Activated T-cell treated with anti-CD3 and anti-CD28 coated beads, Interleukin-2, amount 50 U/mL, for 4 hours (primary cell): ENCODE data around the gene LSM11. TPM values are rescaled to one million over a fixed set of nuclear protein-coding genes. Genes with fewer than 3 reads are reported as not detected.

ENCODE experiments used
- ATAC-seq, 2 donors: fragments of 200-7000 bp; cut with Tn5 transposase; one replicate each; pipeline ENCODE4 v1.10.0; 2021
- DNase-seq: peaks from one replicate; pipeline ENCODE4 v3.0.0-alpha.2; 2020
- H3K27me3 Mint-ChIP-seq: one replicate; pipeline ENCODE4 v1.8.0; 2021; ENCODE audit warnings: low read depth, mixed read lengths
- H3K36me3 Mint-ChIP-seq: one replicate; pipeline ENCODE4 v1.8.0; 2022; ENCODE audit warnings: mixed read lengths; ENCODE audit not compliant: insufficient read depth
- H3K4me1 Mint-ChIP-seq: one replicate; pipeline ENCODE4 v1.8.0; 2021; ENCODE audit warnings: low read depth, mixed read lengths
- H3K4me3 Mint-ChIP-seq: one replicate; pipeline ENCODE4 v1.8.0; 2021; ENCODE audit warnings: mild to moderate bottlenecking, moderate library complexity, mixed read lengths
- H3K9me3 Mint-ChIP-seq: one replicate; pipeline ENCODE4 v1.8.0; 2021; ENCODE audit warnings: mixed read lengths
- total RNA-seq, 3 donors: library from RNA; stranded (reverse); gene quantifications; one replicate each; pipeline ENCODE4 v1.2.1, GENCODE V29; 2021

The LSM11 gene
- total RNA-seq, 3 donors from 2014 or later: 4.9 to 5.9 (median 5.5) TPM

DNA sequence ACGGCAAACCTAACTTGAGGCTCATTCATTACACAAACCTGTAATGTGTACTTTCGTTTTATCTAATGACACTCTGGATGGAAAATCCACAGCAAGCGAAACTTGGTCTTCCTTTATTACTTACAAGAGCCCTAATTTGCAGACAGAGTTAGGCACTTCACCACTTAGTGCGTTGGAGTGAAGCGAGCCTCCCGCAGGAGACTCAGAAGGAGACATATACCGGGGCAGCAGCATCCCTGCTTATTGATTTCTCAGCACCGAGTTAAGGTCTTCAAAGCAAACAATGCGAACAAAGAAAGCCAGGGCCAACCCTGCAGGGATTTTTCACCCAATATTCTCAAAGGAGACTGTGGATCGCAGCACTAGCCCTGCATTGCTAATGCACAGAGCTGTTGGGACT, 28.6 kb downstream of the LSM11 start:
- H3K4me1 Mint-ChIP-seq: peaks cover 3% of the 10 kb centered on the region
- H3K9me3 Mint-ChIP-seq: no peaks in the 10 kb centered on the region
- H3K36me3 Mint-ChIP-seq: no peaks in the 10 kb centered on the region
- peaks cover 2% of the 10 kb centered on the region for H3K27me3 Mint-ChIP-seq
- H3K4me3 Mint-ChIP-seq: no peak overlapping the region
- DNase-seq (no peak), ATAC-seq (peak in 1 of 2 donors; percentile 69)

DNA sequence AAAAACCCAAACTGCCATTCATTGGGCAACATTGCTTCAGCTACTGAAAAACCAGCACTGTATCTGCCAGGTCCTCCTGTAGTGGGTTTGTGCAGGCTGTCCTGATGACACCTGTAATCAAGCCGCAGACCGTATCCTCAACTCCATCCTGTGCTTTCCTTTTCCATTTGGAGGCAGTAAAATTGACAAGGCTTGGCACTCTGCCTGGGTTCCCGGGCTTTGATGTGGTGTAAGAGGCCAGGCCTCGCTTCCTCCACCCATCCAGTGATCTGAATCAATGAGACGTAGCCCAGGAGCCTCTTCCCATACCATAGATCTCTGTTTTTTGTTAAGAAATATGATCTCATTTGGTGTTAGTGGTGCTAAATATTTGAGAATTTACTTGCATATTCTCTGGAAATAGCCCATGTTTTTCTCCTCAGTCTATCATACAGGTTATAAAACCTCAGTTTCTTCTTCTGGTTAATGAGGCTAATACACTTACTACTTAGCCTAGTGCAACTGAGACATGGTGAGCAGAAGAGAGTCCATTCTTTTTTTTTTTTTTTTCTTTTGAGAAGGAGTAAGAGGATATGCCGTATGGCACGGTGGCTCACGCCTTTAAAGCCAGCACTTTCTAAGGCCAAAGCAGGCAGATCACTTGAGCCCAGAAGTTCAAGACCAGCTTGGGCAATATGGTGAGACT, 34.8 kb downstream of the LSM11 start:
- Mint-ChIP-seq H3K4me3 (no peak overlapping the region), H3K4me1 (no peaks in the 10 kb centered on the region), H3K27me3 (peaks cover 2% of the 10 kb centered on the region), H3K36me3 (no peaks in the 10 kb centered on the region), H3K9me3 (no peaks in the 10 kb centered on the region)
- ATAC-seq (no peak), DNase-seq (no peak)

DNA sequence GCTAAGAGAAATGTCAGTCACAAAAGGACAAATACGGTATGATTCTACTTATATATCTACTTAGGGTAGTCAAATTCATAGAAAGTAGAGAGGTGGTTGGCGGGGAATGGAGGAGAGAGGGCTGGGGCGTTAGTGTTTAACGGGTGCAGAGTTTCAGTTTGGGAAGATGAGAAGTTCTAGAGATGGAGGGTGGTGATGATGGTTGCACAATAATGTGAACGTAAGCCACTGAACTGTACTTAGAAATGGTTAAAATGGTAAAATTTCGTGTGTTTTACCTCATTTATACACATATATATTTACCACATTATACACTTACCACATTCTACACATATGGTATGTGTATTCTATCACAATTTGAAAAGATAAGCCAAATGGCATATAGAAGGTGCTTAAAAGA, 35.7 kb downstream of the LSM11 start:
- no peaks in the 10 kb centered on the region for H3K27me3 Mint-ChIP-seq
- no peaks in the 10 kb centered on the region for H3K36me3 Mint-ChIP-seq
- H3K9me3 Mint-ChIP-seq: no peaks in the 10 kb centered on the region
- no peak for ATAC-seq
- H3K4me1 Mint-ChIP-seq: no peaks in the 10 kb centered on the region
- no peak overlapping the region for H3K4me3 Mint-ChIP-seq
- DNase-seq: no peak

DNA sequence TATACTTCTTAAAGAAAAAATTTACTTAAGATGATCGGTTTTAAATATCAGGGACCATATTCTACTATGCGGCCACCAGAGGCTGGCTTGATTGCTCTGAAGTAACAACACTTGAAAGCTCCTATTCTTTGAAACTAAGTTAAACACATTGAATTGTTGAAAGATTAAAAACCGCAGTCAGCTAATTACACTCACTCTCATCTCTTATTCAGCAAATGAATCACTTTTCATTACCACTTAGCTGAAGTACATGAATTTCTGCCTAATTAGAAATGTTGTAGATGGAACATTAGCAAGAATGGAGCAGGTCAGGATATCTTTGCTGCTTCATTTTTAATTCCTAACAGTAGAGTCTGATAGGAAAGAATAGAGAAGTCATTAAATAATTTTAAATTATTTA, 42.3 kb downstream of the LSM11 start:
- no peaks in the 10 kb centered on the region for H3K4me1 Mint-ChIP-seq
- peaks cover 17% of the 10 kb centered on the region for H3K36me3 Mint-ChIP-seq
- H3K4me3 Mint-ChIP-seq: no peak overlapping the region
- no peaks in the 10 kb centered on the region for H3K9me3 Mint-ChIP-seq
- no peaks in the 10 kb centered on the region for H3K27me3 Mint-ChIP-seq
- DNase-seq (no peak), ATAC-seq (no peak)

DNA sequence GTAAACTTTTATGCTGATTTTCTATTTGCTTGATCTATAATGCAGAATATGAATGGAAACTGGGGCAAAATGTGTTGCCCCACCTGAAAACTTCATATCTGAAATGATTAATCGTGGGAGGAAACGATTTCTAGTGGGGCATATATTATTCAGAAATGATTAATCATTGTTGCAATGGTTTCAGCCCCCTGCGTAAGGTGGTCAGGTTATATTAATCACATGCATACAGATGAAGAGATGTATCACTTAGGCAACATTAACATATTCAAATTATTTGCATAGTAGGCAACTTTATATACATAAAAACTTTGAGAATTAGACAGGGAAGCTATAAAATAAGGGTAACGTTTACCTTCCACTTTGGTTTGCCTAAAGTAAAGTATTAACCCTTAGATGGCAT, 49.8 kb downstream of the LSM11 start:
- ATAC-seq: peak; percentile 46 to 78
- H3K4me1 Mint-ChIP-seq: peaks cover 10% of the 10 kb centered on the region
- DNase-seq: no peak
- H3K9me3 Mint-ChIP-seq: no peaks in the 10 kb centered on the region
- H3K27me3 Mint-ChIP-seq: no peaks in the 10 kb centered on the region
- H3K4me3 Mint-ChIP-seq: no peak overlapping the region
- peaks cover 40% of the 10 kb centered on the region for H3K36me3 Mint-ChIP-seq

DNA sequence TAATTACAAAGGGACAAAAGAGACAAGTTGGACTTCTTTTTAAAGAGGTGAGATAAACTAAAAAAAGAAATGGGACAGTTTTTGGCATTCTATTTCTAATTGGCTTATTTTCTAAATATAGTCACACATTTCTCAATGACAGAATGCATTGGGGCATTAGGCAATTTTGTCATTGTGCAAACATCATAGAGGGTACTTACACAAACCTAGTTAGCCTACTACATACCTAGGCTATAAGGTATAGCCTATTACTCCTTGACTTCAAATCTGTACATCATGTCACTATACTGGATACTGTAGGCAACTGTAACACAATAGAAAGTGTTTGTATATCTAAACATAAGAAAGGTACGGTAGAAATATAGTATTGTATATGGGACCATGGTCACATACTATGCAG, 56.1 kb downstream of the LSM11 start:
- H3K36me3 Mint-ChIP-seq: peaks cover 22% of the 10 kb centered on the region

DNA sequence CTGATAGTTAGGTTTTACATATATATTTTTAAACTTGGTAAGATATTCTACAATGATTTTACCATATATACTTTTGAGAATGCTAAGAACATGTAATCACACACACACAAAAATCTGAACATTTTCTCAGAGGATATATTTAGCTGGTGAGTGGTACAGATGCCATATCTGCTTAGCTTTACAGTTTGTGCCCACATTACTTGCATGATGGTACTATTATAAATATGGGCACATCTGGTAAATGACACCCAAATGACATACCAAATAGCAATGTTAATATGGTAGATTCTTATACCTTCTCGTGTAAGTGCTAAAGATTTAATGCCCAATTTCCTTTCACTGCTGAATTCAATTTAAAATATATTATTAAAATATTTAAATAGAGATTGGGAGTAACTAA, 56.6 kb downstream of the LSM11 start:
- H3K36me3 Mint-ChIP-seq: peaks cover 23% of the 10 kb centered on the region
- no peaks in the 10 kb centered on the region for H3K9me3 Mint-ChIP-seq
- no peak overlapping the region for H3K4me3 Mint-ChIP-seq
- no peaks in the 10 kb centered on the region for H3K4me1 Mint-ChIP-seq
- DNase-seq (no peak), ATAC-seq (no peak)
- no peaks in the 10 kb centered on the region for H3K27me3 Mint-ChIP-seq

More for the DNA sequence above, 56.1 kb downstream of the LSM11 start:
- H3K4me1 Mint-ChIP-seq: no peaks in the 10 kb centered on the region
- H3K9me3 Mint-ChIP-seq: no peaks in the 10 kb centered on the region
- no peaks in the 10 kb centered on the region for H3K27me3 Mint-ChIP-seq
- H3K4me3 Mint-ChIP-seq: no peak overlapping the region
- DNase-seq (no peak), ATAC-seq (no peak)

DNA sequence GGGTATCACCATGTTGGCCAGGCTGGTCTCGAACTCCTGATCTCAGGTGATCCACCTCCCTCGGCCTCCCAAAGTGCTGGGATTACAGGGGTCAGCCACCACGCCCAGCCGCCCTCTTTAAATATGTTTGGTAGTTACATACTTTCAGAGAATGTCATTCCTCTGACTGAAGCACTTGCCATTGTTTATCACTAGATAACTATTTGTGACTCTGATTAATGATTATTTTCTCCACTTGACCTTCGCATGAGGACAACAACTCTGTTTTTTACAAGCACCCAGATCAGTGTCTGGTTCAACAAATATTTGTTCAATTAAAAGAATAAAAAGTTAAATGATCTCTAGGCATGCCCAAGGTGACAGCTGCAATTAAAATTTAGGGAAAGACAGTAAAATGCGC, 59.2 kb downstream of the LSM11 start:
- peaks cover 22% of the 10 kb centered on the region for H3K36me3 Mint-ChIP-seq
- no peaks in the 10 kb centered on the region for H3K9me3 Mint-ChIP-seq

DNA sequence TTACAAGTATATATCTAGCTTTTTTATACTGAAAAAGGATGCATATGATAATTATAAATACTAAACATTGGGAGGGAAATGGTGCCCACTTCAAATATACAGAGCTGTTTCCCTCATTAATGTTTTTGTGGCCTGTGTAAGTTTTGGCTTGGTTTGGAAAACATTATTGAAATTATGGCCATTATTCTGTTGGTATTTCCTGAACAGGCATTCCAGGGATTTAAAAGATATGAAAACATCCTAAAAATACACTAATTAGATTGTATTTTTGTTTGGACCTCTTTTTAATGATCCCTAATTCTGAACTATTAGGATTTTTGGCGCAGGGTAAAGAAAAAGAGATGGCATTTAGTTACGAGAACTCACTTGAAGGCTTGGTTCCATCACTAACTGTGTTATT, 64.5 kb downstream of the LSM11 start:
- Mint-ChIP-seq H3K27me3 (no peaks in the 10 kb centered on the region), H3K9me3 (no peaks in the 10 kb centered on the region), H3K36me3 (peaks cover 45% of the 10 kb centered on the region), H3K4me3 (no peak overlapping the region), H3K4me1 (no peaks in the 10 kb centered on the region)
- DNase-seq (no peak), ATAC-seq (no peak)

More for the DNA sequence above, 59.2 kb downstream of the LSM11 start:
- H3K4me1 Mint-ChIP-seq: no peaks in the 10 kb centered on the region
- H3K27me3 Mint-ChIP-seq: no peaks in the 10 kb centered on the region
- H3K4me3 Mint-ChIP-seq: no peak overlapping the region
- DNase-seq (no peak), ATAC-seq (no peak)

Other genes with a start within 250 kb of the LSM11 start
- 10 to 100 TPM; 37.9 to 54.9 (median 49.2) TPM for gene ADAM19, start 167.9 kb upstream of the LSM11 start, total RNA-seq
- under 1 TPM in 1 of 3 donors, not detected in 2; 0.08 TPM for gene SOX30, start 91.3 kb upstream of the LSM11 start, total RNA-seq
- gene C5orf52, start 72.2 kb upstream of the LSM11 start, total RNA-seq: not detected
- gene THG1L, start 12.3 kb upstream of the LSM11 start, total RNA-seq: 10 to 100 TPM; 28.3 to 34.3 (median 31.5) TPM
- gene CLINT1, start 115.4 kb downstream of the LSM11 start, total RNA-seq: 10 to 100 TPM; 90.0 to 99.1 (median 92.5) TPM